Stomach smooth muscle (tissue), 2 donors: Measurements from ENCODE around the gene LILRA1.
"Not testable (repeated sequence)": the region's sequence is repeated elsewhere in the genome, so short reads cannot be mapped to it uniquely, and the experiment has no call there.

Source experiments
- H3K27ac ChIP-seq: one replicate; pipeline ENCODE4 v1.7.0; 2013; ENCODE audit warnings: mild to moderate bottlenecking, low read length, inconsistent platforms
- H3K27me3 ChIP-seq, 2 donors: one replicate each; pipeline ENCODE4 v1.7.0; 2013; ENCODE audit warnings: low read length in 2 of 2; ENCODE audit not compliant: insufficient read depth in 2 of 2, control insufficient read depth in 1 of 2
- H3K36me3 ChIP-seq, 2 donors: one replicate each; pipeline ENCODE4 v1.7.0; 2013; ENCODE audit warnings: low read length in 2 of 2; ENCODE audit not compliant: control insufficient read depth in 2 of 2, insufficient read depth in 2 of 2
- H3K4me1 ChIP-seq: one replicate; pipeline ENCODE4 v1.7.0; 2013; ENCODE audit warnings: low read length; ENCODE audit not compliant: control insufficient read depth, insufficient read depth
- H3K4me3 ChIP-seq, 2 donors: one replicate each; pipeline ENCODE4 v1.7.0; 2013; ENCODE audit warnings: low read length in 2 of 2
- H3K9ac ChIP-seq, 2 donors: one replicate each; pipeline ENCODE4 v1.7.0; 2013; ENCODE audit warnings: low read length in 2 of 2, mild to moderate bottlenecking in 1 of 2
- H3K9me3 ChIP-seq, 2 donors: one replicate each; pipeline ENCODE4 v1.7.0; 2013; ENCODE audit warnings: low read length in 2 of 2; ENCODE audit not compliant: control insufficient read depth in 2 of 2
- donor health status: healthy.
- donor health status: Pancreatic carcinoma.

Gene LILRA1

GRCh38 chr19:54607785-54608150, 14.3 kb downstream of the LILRA1 start:
- Histone ChIP-seq H3K27me3 (peaks cover 0 to 5% of the 10 kb centered on the region in 2 donors), H3K9ac (no peak overlapping the region), H3K36me3 (no peaks in the 10 kb centered on the region), H3K9me3 (peaks cover 5 to 7% of the 10 kb centered on the region in 2 donors), H3K27ac (no peak overlapping the region), H3K4me3 (no peak overlapping the region), H3K4me1 (no peaks in the 10 kb centered on the region)

GRCh38 chr19:54608205-54608604, 14.8 kb downstream of the LILRA1 start:
- H3K27me3 ChIP-seq = peaks cover 0 to 5% of the 10 kb centered on the region in 2 donors
- H3K36me3 ChIP-seq = no peaks in the 10 kb centered on the region
- peaks cover 5 to 7% of the 10 kb centered on the region in 2 donors for H3K9me3 ChIP-seq
- H3K4me3 ChIP-seq = no peak overlapping the region
- H3K4me1 ChIP-seq = no peaks in the 10 kb centered on the region
- no peak overlapping the region for H3K27ac ChIP-seq
- H3K9ac ChIP-seq = no peak overlapping the region

- H3K4me3 ChIP-seq = no peak overlapping the region
- no peak overlapping the region for H3K27ac ChIP-seq
- no peaks in the 10 kb centered on the region for H3K4me1 ChIP-seq
- peaks cover 5 to 7% of the 10 kb centered on the region in 2 donors for H3K9me3 ChIP-seq
- H3K9ac ChIP-seq = no peak overlapping the region
- peaks cover 0 to 5% of the 10 kb centered on the region in 2 donors for H3K27me3 ChIP-seq
- no peaks in the 10 kb centered on the region for H3K36me3 ChIP-seq
Observed at GRCh38 chr19:54608792-54609191, 15.4 kb downstream of the LILRA1 start.

- Histone ChIP-seq H3K27me3 (peaks cover 0 to 5% of the 10 kb centered on the region in 2 donors), H3K9ac (no peak overlapping the region), H3K4me1 (no peaks in the 10 kb centered on the region), H3K4me3 (no peak overlapping the region), H3K36me3 (no peaks in the 10 kb centered on the region), H3K27ac (no peak overlapping the region), H3K9me3 (peaks cover 5 to 7% of the 10 kb centered on the region in 2 donors)
Observed at GRCh38 chr19:54609356-54609791, 15.9 kb downstream of the LILRA1 start.

GRCh38 chr19:54612428-54612827, 19.0 kb downstream of the LILRA1 start:
- Histone ChIP-seq H3K4me1 (no peaks in the 10 kb centered on the region), H3K4me3 (no peak overlapping the region)

GRCh38 chr19:54614726-54615125, 21.3 kb downstream of the LILRA1 start:
- Histone ChIP-seq H3K27me3 (no peaks in the 10 kb centered on the region), H3K27ac (no peak overlapping the region), H3K36me3 (no peaks in the 10 kb centered on the region), H3K4me3 (no peak overlapping the region), H3K9ac (no peak overlapping the region), H3K4me1 (no peaks in the 10 kb centered on the region), H3K9me3 (peaks cover 0 to 10% of the 10 kb centered on the region in 2 donors)

More at GRCh38 chr19:54612428-54612827, 19.0 kb downstream of the LILRA1 start:
- Histone ChIP-seq H3K27me3 (no peaks in the 10 kb centered on the region), H3K27ac (no peak overlapping the region), H3K9ac (no peak overlapping the region), H3K36me3 (no peaks in the 10 kb centered on the region), H3K9me3 (peaks cover 0 to 10% of the 10 kb centered on the region in 2 donors)

GRCh38 chr19:54616057-54616456, 22.6 kb downstream of the LILRA1 start:
- Histone ChIP-seq H3K4me3 (no peak overlapping the region), H3K27me3 (no peaks in the 10 kb centered on the region), H3K9ac (no peak overlapping the region), H3K36me3 (no peaks in the 10 kb centered on the region), H3K9me3 (peaks cover 0 to 6% of the 10 kb centered on the region in 2 donors), H3K4me1 (no peaks in the 10 kb centered on the region), H3K27ac (no peak overlapping the region)

- H3K4me3 ChIP-seq = no peak overlapping the region
- H3K36me3 ChIP-seq = no peaks in the 10 kb centered on the region
- no peak overlapping the region for H3K9ac ChIP-seq
- no peaks in the 10 kb centered on the region for H3K4me1 ChIP-seq
- H3K9me3 ChIP-seq = peaks cover 0 to 3% of the 10 kb centered on the region in 2 donors
- no peak overlapping the region for H3K27ac ChIP-seq
- H3K27me3 ChIP-seq = no peaks in the 10 kb centered on the region
Observed at GRCh38 chr19:54616821-54617560, 23.6 kb downstream of the LILRA1 start.

GRCh38 chr19:54620464-54620863, 27.0 kb downstream of the LILRA1 start:
- Histone ChIP-seq H3K27ac (no peak overlapping the region), H3K36me3 (no peaks in the 10 kb centered on the region), H3K4me1 (no peaks in the 10 kb centered on the region), H3K4me3 (no peak overlapping the region), H3K9ac (no peak overlapping the region), H3K27me3 (no peaks in the 10 kb centered on the region), H3K9me3 (peaks cover 0 to 2% of the 10 kb centered on the region in 2 donors)

GRCh38 chr19:54622431-54622830, 29.0 kb downstream of the LILRA1 start:
- peaks cover 3 to 6% of the 10 kb centered on the region in 2 donors for H3K9me3 ChIP-seq
- H3K4me3 ChIP-seq = no peak overlapping the region
- no peaks in the 10 kb centered on the region for H3K36me3 ChIP-seq
- no peak overlapping the region for H3K27ac ChIP-seq
- H3K27me3 ChIP-seq = no peaks in the 10 kb centered on the region
- H3K4me1 ChIP-seq = no peaks in the 10 kb centered on the region
- H3K9ac ChIP-seq = no peak overlapping the region

GRCh38 chr19:54624234-54624633, 30.8 kb downstream of the LILRA1 start:
- not testable (repeated sequence) for H3K27me3 ChIP-seq, H3K9ac ChIP-seq, H3K9me3 ChIP-seq, H3K4me3 ChIP-seq, H3K4me1 ChIP-seq, H3K36me3 ChIP-seq, H3K27ac ChIP-seq
